ENCODE data around the gene GRK1. TPM values are rescaled to one million over a fixed set of nuclear protein-coding genes. Genes with fewer than 3 reads are reported as not detected.

GRK1 gene
- total RNA-seq, 1 donor from 2014 or later: 1.2 TPM

DNA sequence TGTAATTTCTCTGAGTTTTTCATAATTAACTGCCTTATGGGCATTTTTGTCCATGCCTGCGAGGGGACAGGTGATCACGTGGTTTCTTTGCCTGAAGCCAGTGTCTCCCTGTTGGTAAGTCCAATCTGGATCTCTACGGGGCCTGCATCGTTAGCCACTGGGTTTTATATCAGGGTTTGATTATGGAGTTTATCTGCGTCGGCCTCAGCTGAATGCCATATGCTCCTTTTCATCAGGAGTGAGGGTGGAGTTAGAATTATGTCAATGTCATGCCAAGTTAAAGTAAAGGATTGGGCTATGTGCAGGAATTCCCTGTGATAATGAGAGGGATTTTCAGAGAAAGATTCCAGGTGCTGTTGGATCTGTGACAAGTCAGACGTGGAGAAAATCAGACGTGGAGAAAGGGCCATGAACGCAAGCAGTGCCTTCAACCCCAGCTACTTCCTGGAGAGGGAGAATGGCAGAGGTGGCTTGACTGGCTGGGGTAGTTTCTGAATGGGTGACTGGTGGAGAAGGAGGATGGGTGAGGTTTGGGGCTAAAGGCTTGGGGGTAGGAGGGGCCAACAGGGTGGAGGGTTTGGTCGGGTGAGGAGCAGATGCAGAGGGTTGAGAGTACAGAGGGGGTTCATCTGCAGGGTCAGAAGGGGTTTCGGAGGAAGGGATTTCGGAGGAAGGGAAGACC is 116.3 kb downstream of the GRK1 start:
- H3K4me3 Mint-ChIP-seq (ENCODE audit: unreplicated experiment): no peak overlapping the region
- TF ChIP-seq, protein P1, sequence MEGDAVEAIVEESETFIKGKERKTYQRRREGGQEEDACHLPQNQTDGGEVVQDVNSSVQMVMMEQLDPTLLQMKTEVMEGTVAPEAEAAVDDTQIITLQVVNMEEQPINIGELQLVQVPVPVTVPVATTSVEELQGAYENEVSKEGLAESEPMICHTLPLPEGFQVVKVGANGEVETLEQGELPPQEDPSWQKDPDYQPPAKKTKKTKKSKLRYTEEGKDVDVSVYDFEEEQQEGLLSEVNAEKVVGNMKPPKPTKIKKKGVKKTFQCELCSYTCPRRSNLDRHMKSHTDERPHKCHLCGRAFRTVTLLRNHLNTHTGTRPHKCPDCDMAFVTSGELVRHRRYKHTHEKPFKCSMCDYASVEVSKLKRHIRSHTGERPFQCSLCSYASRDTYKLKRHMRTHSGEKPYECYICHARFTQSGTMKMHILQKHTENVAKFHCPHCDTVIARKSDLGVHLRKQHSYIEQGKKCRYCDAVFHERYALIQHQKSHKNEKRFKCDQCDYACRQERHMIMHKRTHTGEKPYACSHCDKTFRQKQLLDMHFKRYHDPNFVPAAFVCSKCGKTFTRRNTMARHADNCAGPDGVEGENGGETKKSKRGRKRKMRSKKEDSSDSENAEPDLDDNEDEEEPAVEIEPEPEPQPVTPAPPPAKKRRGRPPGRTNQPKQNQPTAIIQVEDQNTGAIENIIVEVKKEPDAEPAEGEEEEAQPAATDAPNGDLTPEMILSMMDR (IDR thresholded peaks at IDR 0.05; ENCODE audit: partially characterized antibody, unreplicated experiment): no peak
- no peak overlapping the region for H3K27ac Mint-ChIP-seq (ENCODE audit: unreplicated experiment)
- peaks cover 29% of the 10 kb centered on the region for H3K36me3 Mint-ChIP-seq (ENCODE audit: unreplicated experiment)
- H3K4me1 Mint-ChIP-seq (ENCODE audit: low read depth, unreplicated experiment): no peaks in the 10 kb centered on the region
- H3K27me3 Mint-ChIP-seq (ENCODE audit: unreplicated experiment): peaks cover 4% of the 10 kb centered on the region
- peaks cover 5% of the 10 kb centered on the region for H3K9me3 Mint-ChIP-seq (ENCODE audit: unreplicated experiment)
- DNase-seq: no peak

DNA sequence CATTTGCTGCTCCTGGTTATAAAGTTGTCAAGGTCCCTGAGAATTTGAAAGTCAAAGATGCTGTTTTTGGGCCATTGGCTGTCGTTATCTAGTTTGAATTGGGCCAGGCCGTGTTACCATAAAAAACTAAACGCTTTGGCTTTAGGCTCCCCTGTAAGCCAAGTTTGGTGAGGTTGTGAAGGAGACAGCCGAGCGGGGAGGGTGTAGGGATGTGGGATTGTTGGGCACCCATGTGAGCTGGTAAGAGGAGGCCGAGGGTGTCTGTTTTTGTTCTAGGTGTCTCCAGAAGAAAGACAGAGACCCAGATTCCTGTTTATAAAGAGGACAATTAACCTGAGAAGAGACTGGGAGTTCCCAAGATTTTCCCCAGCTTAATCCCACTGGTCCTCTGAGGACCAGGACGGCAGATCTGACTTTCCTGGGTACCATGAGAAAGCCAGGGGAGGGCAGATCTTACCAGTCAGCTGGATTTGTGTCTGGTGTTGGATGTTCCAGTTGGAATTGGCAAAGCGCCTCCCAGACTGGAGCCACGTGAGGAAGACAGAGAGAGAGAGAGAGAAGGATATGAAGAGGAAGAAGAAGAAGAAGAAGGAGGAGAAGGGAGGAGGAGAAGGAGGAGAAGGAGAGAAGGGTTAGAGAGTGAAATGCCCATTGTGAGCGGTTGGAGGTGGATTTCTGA is 117.1 kb downstream of the GRK1 start:
- no peak for DNase-seq
- H3K36me3 Mint-ChIP-seq (ENCODE audit: unreplicated experiment): peaks cover 22% of the 10 kb centered on the region
- no peak overlapping the region for H3K27ac Mint-ChIP-seq (ENCODE audit: unreplicated experiment)
- H3K4me3 Mint-ChIP-seq (ENCODE audit: unreplicated experiment): no peak overlapping the region
- H3K4me1 Mint-ChIP-seq (ENCODE audit: low read depth, unreplicated experiment): no peaks in the 10 kb centered on the region
- TF ChIP-seq, protein P1 (IDR thresholded peaks at IDR 0.05; ENCODE audit: partially characterized antibody, unreplicated experiment): no peak
- peaks cover 4% of the 10 kb centered on the region for H3K27me3 Mint-ChIP-seq (ENCODE audit: unreplicated experiment)
- H3K9me3 Mint-ChIP-seq (ENCODE audit: unreplicated experiment): peaks cover 4% of the 10 kb centered on the region

DNA sequence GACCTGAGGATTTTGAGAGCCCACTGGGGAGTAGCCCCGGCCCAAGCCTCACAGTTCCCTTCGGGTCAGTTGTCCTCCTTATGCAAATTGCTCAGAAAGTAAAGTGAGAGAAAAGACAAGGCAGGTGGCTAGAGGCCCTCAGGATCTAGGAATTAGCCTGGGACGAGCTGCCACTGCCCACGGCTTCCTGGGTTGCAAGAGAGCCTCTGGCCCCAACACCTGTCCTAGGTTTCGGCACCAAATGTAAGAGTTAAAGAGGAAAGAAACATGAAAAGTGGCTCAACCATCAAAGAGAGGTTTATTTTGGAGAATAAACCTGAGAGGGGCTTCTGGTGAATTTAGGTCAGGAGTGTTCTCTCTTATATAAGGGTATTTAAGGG is 117.6 kb downstream of the GRK1 start:
- H3K27ac Mint-ChIP-seq (ENCODE audit: unreplicated experiment): no peak overlapping the region
- H3K4me1 Mint-ChIP-seq (ENCODE audit: low read depth, unreplicated experiment): no peaks in the 10 kb centered on the region
- no peak for DNase-seq
- peaks cover 4% of the 10 kb centered on the region for H3K9me3 Mint-ChIP-seq (ENCODE audit: unreplicated experiment)
- H3K4me3 Mint-ChIP-seq (ENCODE audit: unreplicated experiment): no peak overlapping the region
- TF ChIP-seq, protein P1 (IDR thresholded peaks at IDR 0.05; ENCODE audit: partially characterized antibody, unreplicated experiment): no peak
- peaks cover 21% of the 10 kb centered on the region for H3K36me3 Mint-ChIP-seq (ENCODE audit: unreplicated experiment)
- H3K27me3 Mint-ChIP-seq (ENCODE audit: unreplicated experiment): peaks cover 4% of the 10 kb centered on the region

DNA sequence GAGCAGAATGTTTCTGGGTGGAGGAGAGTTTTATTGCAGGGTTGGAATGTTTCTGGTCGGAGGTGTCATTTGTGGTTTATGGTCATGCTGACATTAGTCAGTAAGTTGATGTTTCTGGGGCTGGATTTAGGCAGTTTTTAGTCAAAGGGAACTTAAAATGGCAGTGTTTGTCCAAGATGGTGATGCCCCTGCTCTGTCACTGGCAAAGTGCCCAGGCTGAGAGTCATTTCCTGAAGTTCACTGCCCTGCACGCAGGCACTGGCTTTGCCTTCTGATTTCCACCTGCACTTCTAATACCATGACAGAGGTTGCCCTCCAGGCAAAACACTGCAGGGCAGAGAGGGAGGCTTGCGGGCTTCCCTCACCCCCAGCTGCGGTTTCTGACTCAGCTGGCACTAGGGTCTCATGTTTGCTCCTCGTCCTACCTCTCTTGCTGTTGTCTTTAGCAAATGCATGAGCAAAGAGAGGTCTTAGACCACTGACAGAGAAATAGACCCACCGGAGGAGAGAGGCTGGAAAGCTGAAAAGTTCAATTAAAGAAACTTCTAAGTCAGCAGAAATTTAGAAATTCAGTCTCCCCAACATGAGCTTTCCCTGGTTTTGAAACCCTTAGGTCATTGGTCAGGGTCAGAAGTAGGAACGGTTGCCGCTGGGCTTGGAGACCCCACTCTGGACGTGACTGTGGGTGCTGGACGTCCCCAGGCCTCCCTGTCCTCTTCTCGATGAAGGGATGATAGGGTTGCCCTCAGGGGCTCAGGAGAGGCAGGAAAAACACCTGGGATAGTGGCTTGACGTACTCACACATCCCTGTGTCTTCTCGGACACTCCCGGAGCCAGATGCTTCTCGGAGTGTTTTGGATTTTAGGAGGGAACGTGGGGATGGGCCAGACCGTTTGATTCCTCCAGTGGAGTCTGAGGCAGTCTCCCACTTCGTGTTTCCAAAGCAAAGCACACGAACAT is 118.3 kb downstream of the GRK1 start:
- H3K4me1 Mint-ChIP-seq (ENCODE audit: low read depth, unreplicated experiment): no peaks in the 10 kb centered on the region
- TF ChIP-seq, protein P1 (IDR thresholded peaks at IDR 0.05; ENCODE audit: partially characterized antibody, unreplicated experiment): no peak
- H3K27ac Mint-ChIP-seq (ENCODE audit: unreplicated experiment): no peak overlapping the region
- H3K27me3 Mint-ChIP-seq (ENCODE audit: unreplicated experiment): peaks cover 4% of the 10 kb centered on the region
- no peak for DNase-seq
- H3K4me3 Mint-ChIP-seq (ENCODE audit: unreplicated experiment): no peak overlapping the region
- H3K36me3 Mint-ChIP-seq (ENCODE audit: unreplicated experiment): peaks cover 21% of the 10 kb centered on the region
- peaks cover 4% of the 10 kb centered on the region for H3K9me3 Mint-ChIP-seq (ENCODE audit: unreplicated experiment)

Data from glutamatergic neuron (in vitro differentiated cells).